Measurements from ENCODE around the gene CUL5.
"Not testable (repeated sequence)": the region's sequence is repeated elsewhere in the genome, so short reads cannot be mapped to it uniquely, and the experiment has no call there.

CUL5 gene

GRCh38 chr11:108025387-108026080, 16.8 kb downstream of the CUL5 start:
- H3K27me3 ChIP-seq (ENCODE audit: insufficient read depth, low read length): no peaks in the 10 kb centered on the region
- no peak overlapping the region for H3K9ac ChIP-seq (ENCODE audit: low read depth, low read length)
- no peaks in the 10 kb centered on the region for H3K36me3 ChIP-seq (ENCODE audit: insufficient read depth, low read length)
- peaks cover 7% of the 10 kb centered on the region; the same call in 1 of the 2 replicates for H3K4me1 ChIP-seq (ENCODE audit: insufficient read depth, low read length)
- H3K27ac ChIP-seq (ENCODE audit: low read depth, low read length): no peak overlapping the region
- H3K4me3 ChIP-seq (ENCODE audit: low read length): no peak overlapping the region
- 86% methylated on average over 4 of the region's 5 CpGs for WGBS
- no peaks in the 10 kb centered on the region for H3K9me3 ChIP-seq (ENCODE audit: insufficient read depth, low read depth, low read length)

GRCh38 chr11:108027057-108027456, 18.4 kb downstream of the CUL5 start:
- Histone ChIP-seq H3K36me3 (ENCODE audit: insufficient read depth, low read length) (no peaks in the 10 kb centered on the region), H3K9me3 (ENCODE audit: insufficient read depth, low read depth, low read length) (no peaks in the 10 kb centered on the region), H3K27me3 (ENCODE audit: insufficient read depth, low read length) (no peaks in the 10 kb centered on the region), H3K4me1 (ENCODE audit: insufficient read depth, low read length) (peaks cover 7% of the 10 kb centered on the region; the same call in 1 of the 2 replicates), H3K4me3 (ENCODE audit: low read length) (no peak overlapping the region), H3K9ac (ENCODE audit: low read depth, low read length) (no peak overlapping the region), H3K27ac (ENCODE audit: low read depth, low read length) (no peak overlapping the region)
- 98% methylated on average over 7 of the region's 7 CpGs for WGBS

- not testable (repeated sequence) for H3K36me3 ChIP-seq (ENCODE audit: insufficient read depth, low read length); H3K4me1 ChIP-seq (ENCODE audit: insufficient read depth, low read length); H3K9ac ChIP-seq (ENCODE audit: low read depth, low read length); H3K27me3 ChIP-seq (ENCODE audit: insufficient read depth, low read length); H3K9me3 ChIP-seq (ENCODE audit: insufficient read depth, low read depth, low read length); H3K4me3 ChIP-seq (ENCODE audit: low read length)
- peak overlapping the region; percentile 23; the same call in 1 of the 2 replicates for H3K27ac ChIP-seq (ENCODE audit: low read depth, low read length)
- 56% methylated on average over 1 of the region's 2 CpGs for WGBS
Observed at GRCh38 chr11:108028822-108029441, 20.2 kb downstream of the CUL5 start.

DNA sequence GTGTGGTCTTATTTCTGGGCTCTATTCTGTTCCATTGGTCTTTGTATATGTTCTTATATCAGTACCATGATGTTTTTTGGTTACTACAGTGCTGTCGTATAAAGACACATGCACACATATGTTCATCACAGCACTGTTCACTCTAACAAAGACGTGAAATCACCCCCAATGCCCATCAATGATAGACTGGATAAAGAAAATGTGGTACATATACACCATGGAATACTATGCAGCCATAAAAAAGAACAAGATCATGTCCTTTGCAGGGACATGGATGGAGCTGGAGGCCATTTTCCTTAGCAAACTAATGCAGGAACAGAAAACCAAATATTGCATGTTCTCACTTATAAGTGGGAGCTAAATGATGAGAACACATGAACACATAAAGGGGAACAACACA, 22.9 kb downstream of the CUL5 start:
- not testable (repeated sequence) for H3K27me3 ChIP-seq (ENCODE audit: insufficient read depth, low read length); H3K4me3 ChIP-seq (ENCODE audit: low read length)
- H3K36me3 ChIP-seq (ENCODE audit: insufficient read depth, low read length): peaks cover 27% of the 10 kb centered on the region

DNA sequence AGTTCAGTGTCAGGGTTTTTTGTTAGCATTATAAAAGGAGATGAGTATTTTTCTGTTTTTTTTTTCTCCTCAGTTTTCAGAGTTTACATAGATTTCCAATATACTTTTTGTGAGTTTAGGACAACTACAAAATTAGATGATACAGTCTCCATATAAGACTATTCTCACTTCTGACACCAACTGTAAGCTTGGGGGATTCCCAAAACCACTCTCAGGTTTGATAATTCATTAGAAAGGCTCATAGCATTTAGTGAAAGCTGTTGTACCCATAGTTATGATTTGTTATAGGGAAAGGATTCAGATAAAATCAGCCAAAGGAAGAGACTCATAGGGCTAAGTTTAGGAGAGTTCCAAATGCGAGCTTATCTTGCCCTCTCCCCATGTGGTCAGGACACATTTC, 24.1 kb downstream of the CUL5 start:
- Histone ChIP-seq H3K4me1 (ENCODE audit: insufficient read depth, low read length) (peaks cover 18% of the 10 kb centered on the region; the same call in 1 of the 2 replicates), H3K4me3 (ENCODE audit: low read length) (no peak overlapping the region), H3K27ac (ENCODE audit: low read depth, low read length) (no peak overlapping the region), H3K9ac (ENCODE audit: low read depth, low read length) (no peak overlapping the region), H3K9me3 (ENCODE audit: insufficient read depth, low read depth, low read length) (no peaks in the 10 kb centered on the region), H3K36me3 (ENCODE audit: insufficient read depth, low read length) (peaks cover 36% of the 10 kb centered on the region), H3K27me3 (ENCODE audit: insufficient read depth, low read length) (no peaks in the 10 kb centered on the region)
- 80% methylated on average over 1 of the region's 1 CpG for WGBS

More for the DNA sequence above, 22.9 kb downstream of the CUL5 start:
- not testable (repeated sequence) for H3K9me3 ChIP-seq (ENCODE audit: insufficient read depth, low read depth, low read length); H3K27ac ChIP-seq (ENCODE audit: low read depth, low read length); H3K9ac ChIP-seq (ENCODE audit: low read depth, low read length)
- H3K4me1 ChIP-seq (ENCODE audit: insufficient read depth, low read length): peaks cover 18% of the 10 kb centered on the region; the same call in 1 of the 2 replicates
- WGBS: 87% methylated on average over 2 of the region's 2 CpGs

DNA sequence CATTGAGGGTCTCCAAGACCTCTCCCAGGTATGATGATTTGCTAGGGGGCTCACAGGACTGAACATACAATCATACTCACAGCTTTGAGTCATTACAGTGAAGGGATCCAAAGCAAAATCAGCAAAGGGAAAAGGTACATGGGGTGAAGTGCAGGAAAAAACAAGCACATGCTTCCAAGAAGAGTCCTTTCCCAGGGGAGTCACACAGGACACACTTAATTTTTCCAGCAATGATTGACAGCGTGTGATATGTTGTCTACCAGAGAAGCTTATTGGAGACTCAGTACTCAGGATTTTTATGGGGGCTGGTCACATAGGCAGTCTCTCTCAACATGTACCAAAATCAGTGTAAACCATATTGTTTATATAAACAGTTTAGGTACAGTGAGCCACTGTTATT, 25.3 kb downstream of the CUL5 start:
- no peak overlapping the region for H3K27ac ChIP-seq (ENCODE audit: low read depth, low read length)
- no peaks in the 10 kb centered on the region for H3K9me3 ChIP-seq (ENCODE audit: insufficient read depth, low read depth, low read length)
- WGBS: 90% methylated on average over 1 of the region's 1 CpG
- H3K27me3 ChIP-seq (ENCODE audit: insufficient read depth, low read length): no peaks in the 10 kb centered on the region
- peaks cover 14% of the 10 kb centered on the region; the same call in 1 of the 2 replicates for H3K4me1 ChIP-seq (ENCODE audit: insufficient read depth, low read length)
- peaks cover 40% of the 10 kb centered on the region for H3K36me3 ChIP-seq (ENCODE audit: insufficient read depth, low read length)
- H3K4me3 ChIP-seq (ENCODE audit: low read length): no peak overlapping the region
- H3K9ac ChIP-seq (ENCODE audit: low read depth, low read length): no peak overlapping the region

- Histone ChIP-seq H3K9me3 (ENCODE audit: insufficient read depth, low read depth, low read length) (no peaks in the 10 kb centered on the region), H3K27ac (ENCODE audit: low read depth, low read length) (no peak overlapping the region), H3K9ac (ENCODE audit: low read depth, low read length) (no peak overlapping the region), H3K27me3 (ENCODE audit: insufficient read depth, low read length) (no peaks in the 10 kb centered on the region), H3K36me3 (ENCODE audit: insufficient read depth, low read length) (peaks cover 44% of the 10 kb centered on the region), H3K4me3 (ENCODE audit: low read length) (no peak overlapping the region), H3K4me1 (ENCODE audit: insufficient read depth, low read length) (peaks cover 10% of the 10 kb centered on the region; the same call in 1 of the 2 replicates)
- 100% methylated on average over 1 of the region's 1 CpG for WGBS
Observed at GRCh38 chr11:108034952-108035351, 26.3 kb downstream of the CUL5 start.

- Histone ChIP-seq H3K36me3 (ENCODE audit: insufficient read depth, low read length) (peaks cover 45% of the 10 kb centered on the region), H3K9me3 (ENCODE audit: insufficient read depth, low read depth, low read length) (no peaks in the 10 kb centered on the region), H3K27ac (ENCODE audit: low read depth, low read length) (no peak overlapping the region), H3K9ac (ENCODE audit: low read depth, low read length) (no peak overlapping the region), H3K4me3 (ENCODE audit: low read length) (no peak overlapping the region), H3K27me3 (ENCODE audit: insufficient read depth, low read length) (no peaks in the 10 kb centered on the region), H3K4me1 (ENCODE audit: insufficient read depth, low read length) (peaks cover 10% of the 10 kb centered on the region; the same call in 1 of the 2 replicates)
- 92% methylated on average over 4 of the region's 4 CpGs for WGBS
Observed at GRCh38 chr11:108035690-108036089, 27.0 kb downstream of the CUL5 start.

DNA sequence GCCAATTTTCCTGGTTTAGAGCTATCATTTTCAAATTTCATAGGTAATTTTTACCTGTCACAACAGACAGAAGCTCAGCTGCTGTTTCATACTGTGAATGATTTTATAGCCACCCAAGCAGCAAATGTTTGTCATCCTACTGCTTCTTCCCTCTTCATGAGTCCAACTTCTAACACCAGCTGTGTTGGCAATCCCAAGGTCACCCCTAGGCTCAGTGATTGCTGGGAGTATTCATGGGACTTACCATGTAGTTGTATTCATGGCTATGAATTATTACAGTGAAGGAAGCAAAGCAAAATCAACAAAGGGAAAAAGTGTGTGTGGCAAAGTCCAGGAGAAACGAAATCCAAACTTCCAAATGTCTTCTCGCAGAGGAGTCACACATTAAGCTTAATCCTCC, 28.5 kb downstream of the CUL5 start:
- no peaks in the 10 kb centered on the region for H3K9me3 ChIP-seq (ENCODE audit: insufficient read depth, low read depth, low read length)
- no peak overlapping the region for H3K4me3 ChIP-seq (ENCODE audit: low read length)
- H3K36me3 ChIP-seq (ENCODE audit: insufficient read depth, low read length): peaks cover 48% of the 10 kb centered on the region
- no peak overlapping the region for H3K27ac ChIP-seq (ENCODE audit: low read depth, low read length)
- peaks cover 10% of the 10 kb centered on the region; the same call in 1 of the 2 replicates for H3K4me1 ChIP-seq (ENCODE audit: insufficient read depth, low read length)
- no peak overlapping the region for H3K9ac ChIP-seq (ENCODE audit: low read depth, low read length)
- no peaks in the 10 kb centered on the region for H3K27me3 ChIP-seq (ENCODE audit: insufficient read depth, low read length)
- WGBS: 100% methylated on average over 2 of the region's 2 CpGs

- Histone ChIP-seq H3K36me3 (ENCODE audit: insufficient read depth, low read length) (peaks cover 48% of the 10 kb centered on the region), H3K27me3 (ENCODE audit: insufficient read depth, low read length) (no peaks in the 10 kb centered on the region), H3K27ac (ENCODE audit: low read depth, low read length) (no peak overlapping the region), H3K9ac (ENCODE audit: low read depth, low read length) (no peak overlapping the region), H3K4me3 (ENCODE audit: low read length) (no peak overlapping the region), H3K4me1 (ENCODE audit: insufficient read depth, low read length) (peaks cover 10% of the 10 kb centered on the region; the same call in 1 of the 2 replicates), H3K9me3 (ENCODE audit: insufficient read depth, low read depth, low read length) (no peaks in the 10 kb centered on the region)
- 92% methylated on average over 4 of the region's 6 CpGs for WGBS
Observed at GRCh38 chr11:108037636-108038035, 28.9 kb downstream of the CUL5 start.

DNA sequence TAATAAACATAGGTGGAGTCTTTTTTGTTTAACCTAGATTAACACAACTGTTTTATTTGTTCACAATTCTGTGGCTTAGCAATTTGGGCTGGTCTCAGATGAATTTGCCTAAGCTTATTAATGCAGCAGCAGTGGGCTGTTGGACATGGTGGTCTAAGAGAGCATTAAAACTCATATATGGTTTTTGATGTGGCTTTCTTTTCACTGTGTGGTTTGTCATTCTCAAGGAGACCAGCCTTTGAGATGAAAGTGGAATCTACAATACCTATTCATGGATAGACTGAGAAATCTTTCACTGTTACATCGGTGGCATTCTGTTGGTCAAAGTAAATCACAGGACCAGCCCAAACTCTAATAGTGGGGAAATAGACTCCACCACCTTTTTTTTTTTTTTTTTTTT, 39.6 kb downstream of the CUL5 start:
- Histone ChIP-seq H3K27me3 (ENCODE audit: insufficient read depth, low read length) (no peaks in the 10 kb centered on the region), H3K36me3 (ENCODE audit: insufficient read depth, low read length) (peaks cover 43% of the 10 kb centered on the region), H3K9ac (ENCODE audit: low read depth, low read length) (no peak overlapping the region), H3K27ac (ENCODE audit: low read depth, low read length) (no peak overlapping the region), H3K4me1 (ENCODE audit: insufficient read depth, low read length) (no peaks in the 10 kb centered on the region), H3K4me3 (ENCODE audit: low read length) (no peak overlapping the region), H3K9me3 (ENCODE audit: insufficient read depth, low read depth, low read length) (no peaks in the 10 kb centered on the region)
- 100% methylated on average over 1 of the region's 1 CpG for WGBS

Data from HUES64 (cell line).